GM18873 (cell line): ENCODE measurements around the gene HERC2.
"Not testable (repeated sequence)": the region's sequence is repeated elsewhere in the genome, so short reads cannot be mapped to it uniquely, and the experiment has no call there.

Experiments used
- ATAC-seq: cut with Tn5 transposase; IDR thresholded peaks from one replicate; pipeline ENCODE4 v1.9.1; 2021; ENCODE audit warnings: mild to moderate bottlenecking, moderate library complexity, moderate number of reproducible peaks; ENCODE audit not compliant: unreplicated experiment, low FRiP score

Gene HERC2

DNA sequence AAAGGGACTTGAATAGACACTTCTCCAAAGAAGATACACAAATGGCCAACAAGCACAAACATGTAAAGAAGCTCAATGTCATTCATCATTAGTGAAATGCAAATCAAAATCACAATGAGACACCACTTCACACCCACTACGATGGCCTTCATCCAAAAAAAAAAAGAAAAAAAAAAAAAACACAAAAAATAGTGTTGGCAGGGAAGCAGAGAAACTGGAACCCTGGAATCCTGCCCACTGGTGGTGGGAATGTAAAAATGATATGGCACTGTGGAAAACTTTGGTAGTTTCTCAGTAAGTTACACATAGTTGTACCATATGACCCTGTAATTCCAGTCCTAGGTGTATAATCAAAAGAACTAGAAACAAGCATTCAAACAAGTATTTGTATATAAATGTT lies 94.7 kb downstream of the HERC2 start:
- ATAC-seq: not testable (repeated sequence)

GRCh38 chr15:28222612-28223011 lies 99.4 kb downstream of the HERC2 start:
- ATAC-seq: not testable (repeated sequence)

DNA sequence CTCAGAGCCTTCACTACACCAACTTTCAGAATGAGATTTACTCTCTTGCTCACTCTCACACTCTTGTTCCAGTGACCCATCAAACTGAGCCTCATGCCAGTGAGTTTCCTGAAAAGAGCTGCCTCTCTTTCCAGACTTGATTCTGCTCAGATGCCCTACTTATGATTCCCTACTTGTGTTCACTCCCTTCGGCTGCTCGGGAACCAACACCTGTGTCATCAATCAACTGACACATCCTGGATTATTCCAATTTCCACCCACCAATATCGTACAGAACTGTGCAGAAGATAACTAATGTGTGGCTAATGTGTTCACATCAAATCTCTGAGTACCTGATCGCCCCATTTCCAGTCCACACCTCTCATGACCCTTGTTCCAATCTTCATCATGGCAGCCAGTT lies 100.3 kb downstream of the HERC2 start:
- not testable (repeated sequence) for ATAC-seq

- ATAC-seq: no peak
Observed at GRCh38 chr15:28219116-28219515, 102.9 kb downstream of the HERC2 start.

- not testable (repeated sequence) for ATAC-seq
Observed at GRCh38 chr15:28216946-28217546, 104.9 kb downstream of the HERC2 start.

GRCh38 chr15:28215521-28215920 lies 106.5 kb downstream of the HERC2 start:
- not testable (repeated sequence) for ATAC-seq

GRCh38 chr15:28214006-28214790 lies 107.8 kb downstream of the HERC2 start:
- not testable (repeated sequence) for ATAC-seq

DNA sequence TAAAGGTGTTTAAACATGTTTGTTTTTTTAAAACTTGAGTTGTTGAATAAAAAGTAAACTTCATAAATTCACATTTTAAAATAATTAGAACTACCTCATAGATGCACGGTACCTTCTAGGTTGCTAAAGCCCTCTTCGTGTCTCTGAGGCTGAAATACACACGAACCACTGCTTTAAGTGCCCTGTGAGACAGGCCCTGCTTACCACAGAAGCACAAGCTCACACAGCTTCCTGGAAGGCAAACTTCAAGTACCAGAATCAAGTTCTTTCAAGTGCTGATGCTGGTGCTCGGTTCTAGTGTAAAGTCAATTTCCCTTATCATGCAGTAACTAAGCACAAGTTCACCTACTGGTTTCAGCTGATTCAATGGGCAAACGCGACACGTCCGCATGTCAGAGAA lies 108.6 kb downstream of the HERC2 start:
- ATAC-seq: not testable (repeated sequence)

GRCh38 chr15:28208583-28208982 lies 113.4 kb downstream of the HERC2 start:
- no peak for ATAC-seq

GRCh38 chr15:28205640-28206039 lies 116.3 kb downstream of the HERC2 start:
- ATAC-seq: not testable (repeated sequence)

DNA sequence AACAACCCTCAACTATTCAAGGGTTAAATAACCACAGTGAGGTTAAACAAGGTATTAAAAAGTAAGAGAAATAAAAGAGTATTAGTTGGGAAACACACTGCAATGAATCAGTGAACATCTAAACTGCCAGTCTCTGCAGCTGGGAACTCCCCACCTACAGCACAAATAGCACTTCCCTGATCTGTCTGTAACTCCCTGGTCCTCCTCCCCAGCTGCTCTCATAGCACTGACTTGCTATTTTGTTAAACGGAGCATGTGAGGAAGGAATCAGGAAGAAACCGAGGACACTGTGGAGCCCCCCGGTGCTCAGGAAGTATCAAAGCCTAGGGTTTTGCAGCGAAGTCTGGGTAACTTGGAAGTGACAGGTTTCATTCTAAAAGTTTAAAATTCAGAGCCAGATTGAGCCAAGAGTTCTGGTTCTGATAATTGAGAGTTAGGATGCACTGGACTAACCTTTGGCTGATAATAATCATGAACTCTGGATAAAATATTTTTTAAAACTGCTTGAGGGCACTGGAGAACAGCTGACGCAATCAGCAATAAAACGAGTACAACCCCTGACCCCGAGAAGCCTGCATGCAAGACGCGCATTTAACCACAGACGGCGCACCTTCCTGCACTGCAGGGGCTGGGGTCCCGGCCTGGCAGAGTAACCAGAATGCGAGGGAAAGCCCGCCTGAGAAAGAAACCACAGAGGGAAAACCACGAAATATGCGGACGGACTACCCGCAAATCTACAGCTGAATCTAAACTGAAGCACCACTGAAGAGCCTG lies 118.7 kb downstream of the HERC2 start:
- not testable (repeated sequence) for ATAC-seq

DNA sequence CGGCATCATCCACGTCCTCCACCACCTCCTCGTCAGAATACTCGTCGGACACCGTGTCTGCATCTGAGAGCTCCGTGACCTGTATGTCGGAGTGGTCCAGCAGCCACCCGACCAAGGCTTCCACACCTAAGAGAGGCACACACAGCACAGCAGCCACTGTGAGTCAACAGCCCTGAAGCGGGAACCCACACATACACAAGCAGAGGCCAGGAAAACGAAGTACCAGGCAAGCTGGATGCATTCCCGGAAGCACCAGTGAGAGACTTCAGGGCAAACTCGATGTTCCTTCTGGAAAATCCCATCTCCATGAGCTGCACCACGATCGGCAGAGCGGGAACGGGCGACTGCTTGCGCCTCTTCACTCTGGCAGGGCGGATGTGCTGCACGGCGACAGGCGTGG lies 119.9 kb downstream of the HERC2 start:
- ATAC-seq: not testable (repeated sequence)

GRCh38 chr15:28198215-28198614 lies 123.8 kb downstream of the HERC2 start:
- ATAC-seq: not testable (repeated sequence)

GRCh38 chr15:28197694-28198093 lies 124.3 kb downstream of the HERC2 start:
- not testable (repeated sequence) for ATAC-seq

GRCh38 chr15:28196581-28196980 lies 125.4 kb downstream of the HERC2 start:
- not testable (repeated sequence) for ATAC-seq

- no peak for ATAC-seq
Observed at GRCh38 chr15:28192772-28193171, 129.2 kb downstream of the HERC2 start.

- no peak for ATAC-seq
Observed at GRCh38 chr15:28191832-28192231, 130.1 kb downstream of the HERC2 start.

- no peak for ATAC-seq
Observed at GRCh38 chr15:28190391-28191174, 131.4 kb downstream of the HERC2 start.

DNA sequence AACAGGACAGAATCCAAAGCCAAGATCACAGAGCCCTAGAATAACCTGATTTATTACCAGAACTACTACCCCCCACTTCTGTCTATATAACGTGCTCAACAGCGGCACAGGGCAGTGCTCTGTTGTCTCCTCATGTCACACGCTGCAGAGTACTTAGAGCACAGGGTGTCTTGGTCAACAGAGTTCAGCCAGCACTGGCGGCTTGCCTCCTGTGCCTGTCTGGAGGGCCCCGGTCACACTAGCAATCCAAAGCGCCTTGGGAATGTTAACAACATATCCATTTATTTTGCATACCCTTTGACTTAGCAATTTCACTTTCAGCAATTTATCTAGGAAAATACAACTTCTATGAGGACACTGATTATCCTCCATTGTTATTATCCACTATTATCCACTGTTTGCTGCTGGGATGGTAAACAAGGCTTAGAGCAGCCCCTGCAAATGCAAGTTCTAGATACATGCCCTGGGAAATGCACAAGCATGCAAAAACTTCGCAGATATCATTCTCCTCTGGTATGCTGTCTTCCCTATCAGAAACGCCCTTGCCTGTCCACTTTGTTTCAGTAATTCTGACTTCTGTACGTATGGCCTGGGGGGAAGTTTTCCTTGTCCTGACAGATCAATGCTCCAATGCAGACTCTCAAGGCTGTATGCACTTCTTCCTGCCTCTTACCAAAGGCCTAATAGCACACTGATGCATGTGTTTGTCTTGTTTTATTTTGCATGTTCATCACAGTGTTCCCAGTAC lies 136.7 kb downstream of the HERC2 start:
- ATAC-seq: no peak

GRCh38 chr15:28184166-28184565 lies 137.8 kb downstream of the HERC2 start:
- no peak for ATAC-seq
